Coronary artery (tissue), 2 donors: ENCODE data around the gene PLPP1.

Experiments used
- DNase-seq: peaks from one replicate; pipeline ENCODE4 v3.0.0-alpha.2; 2017; ENCODE audit warnings: low spot score
- H3K27ac ChIP-seq, 2 donors: fragments of 200-600 bp; sonication (generic); one replicate each; pipeline ENCODE4 v1.5.1; 2016 to 2019
- H3K4me3 ChIP-seq: fragments of 200-600 bp; sonication (generic); 2 replicates; pipeline ENCODE4 v1.5.1; 2016; ENCODE audit warnings: mild to moderate bottlenecking, moderate library complexity
- CTCF ChIP-seq: fragments of 200-600 bp; sonication (generic); IDR thresholded peaks from one replicate; pipeline ENCODE4 v1.5.1; 2019; ENCODE audit warnings: antibody characterized with exemption

Gene PLPP1

GRCh38 chr5:55385227-55385626 is 149.5 kb downstream of the PLPP1 start:
- Histone ChIP-seq H3K27ac (no peak overlapping the region), H3K4me3 (no peak overlapping the region)
- TF ChIP-seq CTCF = no peak
- no peak for DNase-seq

- H3K27ac ChIP-seq = no peak overlapping the region
- no peak for TF ChIP-seq CTCF
- H3K4me3 ChIP-seq = no peak overlapping the region
- no peak for DNase-seq
These were observed 150.7 kb downstream of the PLPP1 start for GRCh38 chr5:55384072-55384471.

- DNase-seq = no peak
- Histone ChIP-seq H3K27ac (no peak overlapping the region), H3K4me3 (no peak overlapping the region)
- TF ChIP-seq CTCF = no peak
These were observed 151.5 kb downstream of the PLPP1 start for GRCh38 chr5:55383254-55383653.

- no peak for TF ChIP-seq CTCF
- Histone ChIP-seq H3K27ac (no peak overlapping the region), H3K4me3 (no peak overlapping the region)
- DNase-seq = no peak
These were observed 157.0 kb downstream of the PLPP1 start for GRCh38 chr5:55377810-55378209.
